ENCODE measurements around the gene BOC. TPM values are rescaled to one million over a fixed set of nuclear protein-coding genes. Genes with fewer than 3 reads are reported as not detected.

BOC gene
- total and polyA plus RNA-seq, 2 of the 8 experiments (the other 6 are each of a cell fraction or from before 2014, with no cell fraction given), result 6.9 to 9.3 TPM

DNA sequence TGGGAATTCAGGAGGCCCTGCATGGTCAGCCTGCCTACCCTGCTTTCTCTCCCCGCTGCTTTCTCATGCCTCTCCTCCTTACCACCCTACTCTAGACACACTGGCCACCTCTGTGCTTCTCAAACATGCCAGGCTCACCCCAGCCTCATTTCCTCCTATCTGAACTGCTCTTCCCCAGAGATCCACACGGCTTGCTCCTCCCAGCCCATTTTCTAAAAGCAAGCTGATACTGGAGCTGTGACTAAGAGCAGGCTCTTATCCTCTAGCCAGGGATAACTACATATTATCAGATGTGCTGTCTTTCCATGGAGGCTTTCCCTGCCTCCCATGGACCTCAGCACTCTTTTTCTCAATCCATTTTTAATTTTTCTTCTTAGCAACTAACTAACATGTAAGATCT, 85.9 kb downstream of the BOC start:
- Histone ChIP-seq H2BK15ac (ENCODE audit: low read length) (0 out of 2 replicates have a peak overlapping the region, but pooled peaks have one; percentile 18), H3K4me3 (ENCODE audit: extremely low read depth in 1 of 4, insufficient read depth in 2 of 4, low read depth in 3 of 4, low read length in 4 of 4) (no peak overlapping the region), H4K5ac (ENCODE audit: insufficient read length, low read depth, low read length) (no peak overlapping the region), H2BK20ac (ENCODE audit: low read length) (no peak overlapping the region), H2BK120ac (replicated peaks; ENCODE audit: low read depth, low read length) (no peak overlapping the region), H3K79me2 (ENCODE audit: control insufficient read depth in 1 of 2, insufficient read depth in 2 of 2, low read length in 2 of 2) (no peaks in the 10 kb centered on the region), H3K4ac (replicated peaks; ENCODE audit: insufficient read length, low read depth, low read length) (no peak overlapping the region), H3K9me3 (ENCODE audit: insufficient read depth in 2 of 2, low read depth in 1 of 2, low read length in 1 of 2) (no peaks in the 10 kb centered on the region), H2BK12ac (ENCODE audit: low read depth, low read length) (no peak overlapping the region), H3K56ac (replicated peaks; ENCODE audit: insufficient read length, low read depth, low read length) (no peak overlapping the region), H4K8ac (ENCODE audit: extremely low read depth, insufficient read depth, low read length) (no peak overlapping the region), H3K18ac (ENCODE audit: extremely low read depth, low read length) (no peak overlapping the region), H2AK5ac (ENCODE audit: low read depth, low read length) (no peak overlapping the region), H3K36me3 (ENCODE audit: control insufficient read depth in 2 of 4, insufficient read depth in 4 of 4, low read length in 3 of 4) (no peaks in the 10 kb centered on the region), H3K4me2 (ENCODE audit: insufficient read depth in 1 of 2, low read depth in 2 of 2, low read length in 2 of 2) (no peak overlapping the region), H2BK5ac (ENCODE audit: low read depth, low read length) (no peak overlapping the region), H3K27ac (ENCODE audit: low read depth, low read length) (no peak overlapping the region), H4K20me1 (replicated peaks in 1 of 2; ENCODE audit: control insufficient read depth in 1 of 2, insufficient read depth in 2 of 2, low read length in 2 of 2) (no peaks in the 10 kb centered on the region), H3K4me1 (replicated peaks in 1 of 4; ENCODE audit: control insufficient read depth in 3 of 4, insufficient read depth in 4 of 4, low read length in 3 of 4) (peaks cover 0 to 5% (median 3%) of the 10 kb centered on the region in 4 experiments; a peak in 4 of 7 replicates), H3K27me3 (replicated peaks in 1 of 4; ENCODE audit: control insufficient read depth in 3 of 4, extremely low read depth in 1 of 4, insufficient read depth in 3 of 4, low read length in 3 of 4) (no peaks in the 10 kb centered on the region), H3K23me2 (ENCODE audit: low read depth, low read length) (no peaks in the 10 kb centered on the region), H4K91ac (replicated peaks; ENCODE audit: insufficient read length, low read length) (no peak overlapping the region), H3K14ac (ENCODE audit: insufficient read length) (no peak overlapping the region), H3K9ac (replicated peaks in 1 of 4; ENCODE audit: extremely low read depth in 1 of 4, low read depth in 3 of 4, low read length in 3 of 4) (no peak overlapping the region), H3K79me1 (ENCODE audit: low read depth, low read length) (no peaks in the 10 kb centered on the region), H2AFZ (ENCODE audit: low read length) (peak overlapping the region; percentile 91), H3K23ac (ENCODE audit: insufficient read length) (no peak overlapping the region)
- FAIRE-seq (no peak), DNase-seq (ENCODE audit: low read depth in 1 of 2, low spot score in 2 of 2) (no peak)
- POLR2A ChIA-PET (ENCODE audit: partially characterized antibody), result no interaction called here
- 69% methylated on average over 2 of the region's 2 CpGs; no CpG with 5 or more reads in 1 of the 2 experiments for WGBS, 2 experiments (ENCODE audit: extremely low coverage in 1 of 2, insufficient coverage in 1 of 2, insufficient read length in 1 of 2, insufficient replicate concordance in 2 of 2, low coverage in 1 of 2, low lambda C conversion rate in 2 of 2, missing lambda C conversion rate in 1 of 2)
- TF ChIP-seq, protein P1, sequence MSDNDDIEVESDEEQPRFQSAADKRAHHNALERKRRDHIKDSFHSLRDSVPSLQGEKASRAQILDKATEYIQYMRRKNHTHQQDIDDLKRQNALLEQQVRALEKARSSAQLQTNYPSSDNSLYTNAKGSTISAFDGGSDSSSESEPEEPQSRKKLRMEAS (IDR thresholded peaks at IDR 0.05), result no peak
- no peak for TF ChIP-seq EP300 (IDR thresholded peaks at IDR 0.05; ENCODE audit: borderline replicate concordance in 1 of 2, low read depth in 2 of 2, low read length in 2 of 2)
- TF ChIP-seq, protein P2, sequence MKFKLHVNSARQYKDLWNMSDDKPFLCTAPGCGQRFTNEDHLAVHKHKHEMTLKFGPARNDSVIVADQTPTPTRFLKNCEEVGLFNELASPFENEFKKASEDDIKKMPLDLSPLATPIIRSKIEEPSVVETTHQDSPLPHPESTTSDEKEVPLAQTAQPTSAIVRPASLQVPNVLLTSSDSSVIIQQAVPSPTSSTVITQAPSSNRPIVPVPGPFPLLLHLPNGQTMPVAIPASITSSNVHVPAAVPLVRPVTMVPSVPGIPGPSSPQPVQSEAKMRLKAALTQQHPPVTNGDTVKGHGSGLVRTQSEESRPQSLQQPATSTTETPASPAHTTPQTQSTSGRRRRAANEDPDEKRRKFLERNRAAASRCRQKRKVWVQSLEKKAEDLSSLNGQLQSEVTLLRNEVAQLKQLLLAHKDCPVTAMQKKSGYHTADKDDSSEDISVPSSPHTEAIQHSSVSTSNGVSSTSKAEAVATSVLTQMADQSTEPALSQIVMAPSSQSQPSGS (IDR thresholded peaks at IDR 0.05; ENCODE audit: low read length), result no peak
- TF ChIP-seq PHF8 (conservative IDR thresholded peaks at IDR 0.05; ENCODE audit: low read depth, low read length), result no peak
- no peak for TF ChIP-seq ASH2L (IDR thresholded peaks at IDR 0.05; ENCODE audit: low read length)
- CTCF ChIA-PET (ENCODE audit: partially characterized antibody), result interaction anchor here (0.8 to 6.1 kb wide), 5 partner anchors 10 to 164 kb away, joined by 3 to 39 read pairs (median 4); no protein-coding TSS in a partner anchor
